H9 (cell line): Measurements from ENCODE around the gene TBX1. TPM values are rescaled to one million over a fixed set of nuclear protein-coding genes. Genes with fewer than 3 reads are reported as not detected.

Experiments
- DNase-seq: peaks from one replicate; pipeline ENCODE4 v3.0.0-alpha.2; 2017
- H2AFZ ChIP-seq: one replicate; pipeline ENCODE4 v1.6.1; 2013; ENCODE audit warnings: mild to moderate bottlenecking, low read length, control low read depth, moderate library complexity
- H2AK5ac ChIP-seq: 2 replicates; pipeline ENCODE4 v1.6.1; 2013; ENCODE audit warnings: low read length, control low read depth, mixed read lengths; ENCODE audit not compliant: insufficient read length
- H2BK120ac ChIP-seq: one replicate; pipeline ENCODE4 v1.6.1; 2013; ENCODE audit warnings: low read depth, mild to moderate bottlenecking, low read length, control low read depth, inconsistent platforms; ENCODE audit not compliant: poor library complexity, severe bottlenecking
- H2BK12ac ChIP-seq: 2 replicates; pipeline ENCODE4 v1.6.1; 2013; ENCODE audit warnings: low read length, control low read depth, mixed read lengths, low read depth; ENCODE audit not compliant: insufficient read length
- H2BK15ac ChIP-seq: 2 replicates; pipeline ENCODE4 v1.6.1; 2013; ENCODE audit warnings: low read depth, low read length, control low read depth
- H2BK20ac ChIP-seq: one replicate; pipeline ENCODE4 v1.6.1; 2013; ENCODE audit warnings: low read depth, mild to moderate bottlenecking, low read length, control low read depth, inconsistent platforms; ENCODE audit not compliant: poor library complexity, severe bottlenecking
- H2BK5ac ChIP-seq: 2 replicates; pipeline ENCODE4 v1.6.1; 2013; ENCODE audit warnings: low read length, control low read depth, mixed read lengths; ENCODE audit not compliant: insufficient read length
- H3K14ac ChIP-seq: 2 replicates; pipeline ENCODE4 v1.6.1; 2013; ENCODE audit warnings: low read length, control low read depth; ENCODE audit not compliant: insufficient read depth
- H3K18ac ChIP-seq: 2 replicates; pipeline ENCODE4 v1.6.1; 2013; ENCODE audit warnings: low read depth, mild to moderate bottlenecking, mixed read lengths, low read length, control low read depth; ENCODE audit not compliant: insufficient read length
- H3K23ac ChIP-seq: 2 replicates; pipeline ENCODE4 v1.6.1; 2013; ENCODE audit warnings: low read length, control low read depth, mixed read lengths, low read depth; ENCODE audit not compliant: insufficient read length
- H3K23me2 ChIP-seq: 2 replicates; pipeline ENCODE4 v1.6.1; 2013; ENCODE audit warnings: low read depth, mild to moderate bottlenecking, mixed read lengths, low read length, control low read depth; ENCODE audit not compliant: insufficient read length, poor library complexity, severe bottlenecking
- H3K27ac ChIP-seq: 2 replicates; pipeline ENCODE4 v1.5.1; 2013; ENCODE audit warnings: low read length, control low read depth, mixed read lengths, low read depth; ENCODE audit not compliant: insufficient read length
- H3K27me3 ChIP-seq: 2 replicates; pipeline ENCODE4 v1.6.1; 2013; ENCODE audit warnings: low read length, control low read depth, inconsistent platforms; ENCODE audit not compliant: insufficient read depth
- H3K4ac ChIP-seq: 2 replicates; pipeline ENCODE4 v1.6.1; 2013; ENCODE audit warnings: low read depth, mild to moderate bottlenecking, control low read depth, inconsistent platforms, low read length, moderate library complexity
- H3K4me1 ChIP-seq: 2 replicates; pipeline ENCODE4 v1.6.1; 2013; ENCODE audit warnings: low read length, control low read depth, inconsistent platforms; ENCODE audit not compliant: insufficient read depth
- H3K4me2 ChIP-seq: 2 replicates; pipeline ENCODE4 v1.6.1; 2013; ENCODE audit warnings: low read length, control low read depth, mixed read lengths; ENCODE audit not compliant: insufficient read length, insufficient read depth
- H3K56ac ChIP-seq: 2 replicates; pipeline ENCODE4 v1.6.1; 2013; ENCODE audit warnings: low read depth, mild to moderate bottlenecking, mixed read lengths, low read length, control low read depth; ENCODE audit not compliant: insufficient read length
- H3K79me1 ChIP-seq: 2 replicates; pipeline ENCODE4 v1.6.1; 2013; ENCODE audit warnings: low read depth, mild to moderate bottlenecking, moderate library complexity, low read length, control low read depth, inconsistent platforms; ENCODE audit not compliant: insufficient read depth, poor library complexity, severe bottlenecking
- H3K79me2 ChIP-seq: 2 replicates; pipeline ENCODE4 v1.6.1; 2013; ENCODE audit warnings: low read length, control low read depth, inconsistent platforms; ENCODE audit not compliant: insufficient read depth
- H3K9ac ChIP-seq: 2 replicates; pipeline ENCODE4 v1.6.1; 2013; ENCODE audit warnings: low read length, control low read depth, mixed read lengths; ENCODE audit not compliant: insufficient read length; ENCODE audit errors: extremely low read depth
- H3K9me3 ChIP-seq: one replicate; pipeline ENCODE4 v1.6.1; 2013; ENCODE audit warnings: low read depth, low read length, inconsistent platforms; ENCODE audit not compliant: control insufficient read depth
- H3T11ph ChIP-seq: one replicate; pipeline ENCODE4 v1.6.1; 2013; ENCODE audit warnings: mild to moderate bottlenecking, low read length, control low read depth, inconsistent platforms
- H4K20me1 ChIP-seq: one replicate; pipeline ENCODE4 v1.6.1; 2013; ENCODE audit not compliant: control insufficient read depth, insufficient read length, insufficient read depth
- H4K5ac ChIP-seq: 2 replicates; pipeline ENCODE4 v1.6.1; 2013; ENCODE audit warnings: low read depth, mild to moderate bottlenecking, mixed read lengths, low read length, control low read depth; ENCODE audit not compliant: insufficient read length
- H4K8ac ChIP-seq: replicated peaks from 2 replicates; pipeline ENCODE4 v1.6.1; 2013; ENCODE audit warnings: low read length, control low read depth, mixed read lengths, low read depth; ENCODE audit not compliant: insufficient read length
- H4K91ac ChIP-seq: 2 replicates; pipeline ENCODE4 v1.6.1; 2013; ENCODE audit warnings: low read depth, mild to moderate bottlenecking, moderate library complexity, mixed read lengths, low read length, control low read depth; ENCODE audit not compliant: insufficient read length
- H3K27ac Mint-ChIP-seq, 3 experiments: 2 replicates in 2 of 3; 3 replicates in 1 of 3; pipeline ENCODE4 v1.8.0; 2020 to 2021; ENCODE audit warnings: mixed read lengths in 3 of 3, mild to moderate bottlenecking in 1 of 3, moderate library complexity in 1 of 3
- H3K27me3 Mint-ChIP-seq: 2 replicates; pipeline ENCODE4 v1.8.0; 2021; ENCODE audit warnings: low read depth, mild to moderate bottlenecking, moderate library complexity, mixed read lengths
- H3K36me3 Mint-ChIP-seq, 3 experiments: 2 replicates in 2 of 3; 3 replicates in 1 of 3; pipeline ENCODE4 v1.8.0; 2020 to 2021; ENCODE audit warnings: low read depth in 3 of 3, mixed read lengths in 3 of 3; ENCODE audit not compliant: insufficient read depth in 1 of 3
- H3K4me1 Mint-ChIP-seq, 2 experiments: 2 replicates each; pipeline ENCODE4 v1.8.0; 2020; ENCODE audit warnings: mixed read lengths in 2 of 2
- H3K4me3 Mint-ChIP-seq, 2 experiments: 2 replicates in 1 of 2; 3 replicates in 1 of 2; pipeline ENCODE4 v1.8.0; 2020 to 2021; ENCODE audit warnings: mild to moderate bottlenecking in 2 of 2, mixed read lengths in 2 of 2, moderate library complexity in 1 of 2
- H3K9me3 Mint-ChIP-seq, 2 experiments: 2 replicates in 1 of 2; 3 replicates in 1 of 2; pipeline ENCODE4 v1.8.0; 2020; ENCODE audit warnings: mild to moderate bottlenecking in 2 of 2, mixed read lengths in 2 of 2, moderate library complexity in 1 of 2
- WGBS: extraction: QIAGEN DNeasy Blood & Tissue Kit; methylation state at CpG from one replicate; pipeline ENCODE4 v1.1.7; 2013; ENCODE audit warnings: missing lambda C conversion rate, low lambda C conversion rate, mixed read lengths; ENCODE audit not compliant: insufficient read length; ENCODE audit errors: extremely low coverage; 5-methylcytosine and 5-hydroxymethylcytosine counted together
- total RNA-seq: library from RNA; stranded (reverse); gene quantifications from 2 replicates; pipeline ENCODE4 v1.2.1, GENCODE V29; 2021
- TF ChIP-seq, protein P1 (sequence below): fragments of 200-600 bp; sonication (generic); conservative IDR thresholded peaks from 3 replicates; pipeline ENCODE4 v1.8.0; 2021; ENCODE audit warnings: antibody characterized with exemption, mild to moderate bottlenecking

TBX1 gene
- total RNA-seq, 1 experiment from 2014 or later, result 2.2 TPM

DNA sequence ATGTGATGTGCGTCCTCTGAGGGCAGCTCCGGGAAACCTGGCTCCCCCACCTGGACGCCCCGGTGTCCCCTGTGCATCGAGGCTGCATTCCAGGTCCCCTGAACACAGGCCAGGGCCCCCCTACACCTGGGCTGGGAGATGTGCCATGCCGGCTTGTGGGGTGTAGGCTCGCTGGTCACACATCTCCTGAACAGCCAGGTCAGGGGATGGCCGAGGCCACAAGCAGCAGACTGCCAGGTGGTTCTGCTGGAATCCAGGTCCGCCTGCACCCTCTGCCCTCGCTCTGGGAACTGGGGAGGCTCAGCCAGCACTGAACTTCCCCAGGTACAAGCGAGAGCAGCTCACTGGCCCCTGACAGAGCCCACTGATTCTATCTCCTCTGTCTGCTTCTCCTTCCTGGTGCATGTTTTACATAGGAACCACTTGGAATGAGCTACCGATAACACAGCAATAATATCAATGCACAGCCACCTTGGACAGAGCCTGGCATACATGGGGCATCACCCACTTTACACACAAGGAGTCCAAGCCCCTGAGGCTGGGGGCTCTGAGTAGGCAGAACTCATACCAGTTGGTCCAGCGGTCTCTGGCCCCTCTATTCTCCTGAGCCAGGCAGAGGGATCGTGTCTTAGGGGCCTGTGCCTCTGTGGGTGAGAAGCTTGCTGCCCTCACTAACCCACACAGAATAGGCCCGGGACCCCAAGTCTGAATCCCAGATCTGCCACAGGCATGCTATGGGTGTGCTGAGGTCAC is 46.8 kb downstream of the TBX1 start:
- H3K36me3 Mint-ChIP-seq, result peaks cover 0 to 4% (median 0%) of the 10 kb centered on the region in 3 experiments; a peak in 1 of 7 replicates
- DNase-seq, result no peak
- TF ChIP-seq, protein P1, sequence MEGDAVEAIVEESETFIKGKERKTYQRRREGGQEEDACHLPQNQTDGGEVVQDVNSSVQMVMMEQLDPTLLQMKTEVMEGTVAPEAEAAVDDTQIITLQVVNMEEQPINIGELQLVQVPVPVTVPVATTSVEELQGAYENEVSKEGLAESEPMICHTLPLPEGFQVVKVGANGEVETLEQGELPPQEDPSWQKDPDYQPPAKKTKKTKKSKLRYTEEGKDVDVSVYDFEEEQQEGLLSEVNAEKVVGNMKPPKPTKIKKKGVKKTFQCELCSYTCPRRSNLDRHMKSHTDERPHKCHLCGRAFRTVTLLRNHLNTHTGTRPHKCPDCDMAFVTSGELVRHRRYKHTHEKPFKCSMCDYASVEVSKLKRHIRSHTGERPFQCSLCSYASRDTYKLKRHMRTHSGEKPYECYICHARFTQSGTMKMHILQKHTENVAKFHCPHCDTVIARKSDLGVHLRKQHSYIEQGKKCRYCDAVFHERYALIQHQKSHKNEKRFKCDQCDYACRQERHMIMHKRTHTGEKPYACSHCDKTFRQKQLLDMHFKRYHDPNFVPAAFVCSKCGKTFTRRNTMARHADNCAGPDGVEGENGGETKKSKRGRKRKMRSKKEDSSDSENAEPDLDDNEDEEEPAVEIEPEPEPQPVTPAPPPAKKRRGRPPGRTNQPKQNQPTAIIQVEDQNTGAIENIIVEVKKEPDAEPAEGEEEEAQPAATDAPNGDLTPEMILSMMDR, result no peak
- H2AFZ ChIP-seq, result no peak overlapping the region
- H4K20me1 ChIP-seq, result no peaks in the 10 kb centered on the region
- H2BK20ac ChIP-seq, result no peak overlapping the region
- H3K79me2 ChIP-seq, result no peaks in the 10 kb centered on the region
- H3K4me2 ChIP-seq, result no peak overlapping the region
- H3K27ac Mint-ChIP-seq, result peak overlapping the region in 2 of 3 experiments; percentile 21 to 73; a peak in 2 of 7 replicates
- no peak overlapping the region for H4K8ac ChIP-seq
- H2BK12ac ChIP-seq, result no peak overlapping the region
- peaks cover 3 to 7% of the 10 kb centered on the region in 2 experiments; a peak in 2 of 4 replicates for H3K4me1 Mint-ChIP-seq
- no peak overlapping the region for H4K91ac ChIP-seq
- no peak overlapping the region; the same call in 1 of the 2 replicates for H3K14ac ChIP-seq
- H3K56ac ChIP-seq, result no peak overlapping the region
- no peak overlapping the region for H2BK5ac ChIP-seq
- H2BK15ac ChIP-seq, result no peak overlapping the region
- no peaks in the 10 kb centered on the region for H3K9me3 Mint-ChIP-seq
- no peaks in the 10 kb centered on the region for H3K27me3 Mint-ChIP-seq
- no CpG with 5 or more reads among the region's 15 CpGs for WGBS
- H3K4me3 Mint-ChIP-seq, result no peak overlapping the region; a peak in 1 of 5 replicates
- no peak overlapping the region for H2AK5ac ChIP-seq
- H3K27ac ChIP-seq, result no peak overlapping the region
- H4K5ac ChIP-seq, result no peak overlapping the region
- no peak overlapping the region for H3K18ac ChIP-seq
- no peak overlapping the region for H3K4ac ChIP-seq
- no peak overlapping the region for H3T11ph ChIP-seq
- H3K4me1 ChIP-seq, result no peaks in the 10 kb centered on the region
- no peak overlapping the region for H2BK120ac ChIP-seq
- H3K27me3 ChIP-seq, result no peaks in the 10 kb centered on the region
- peaks cover 3% of the 10 kb centered on the region for H3K23me2 ChIP-seq
- no peak overlapping the region for H3K9ac ChIP-seq
- no peaks in the 10 kb centered on the region for H3K79me1 ChIP-seq
- no peak overlapping the region for H3K23ac ChIP-seq
- H3K9me3 ChIP-seq, result no peaks in the 10 kb centered on the region
